ENCODE measurements around the gene NUP62. TPM values are rescaled to one million over a fixed set of nuclear protein-coding genes. Genes with fewer than 3 reads are reported as not detected.
A peak's percentile ranks its signal among the peaks of the same experiment; 100 is the strongest.
"Not testable (repeated sequence)": the region's sequence is repeated elsewhere in the genome, so short reads cannot be mapped to it uniquely, and the experiment has no call there.

NUP62 gene
- total RNA-seq, 2 experiments from 2014 or later: 160 to 171 TPM

GRCh38 chr19:49950590-49950948 is 21.3 kb upstream of the NUP62 start:
- Mint-ChIP-seq H3K4me1 (ENCODE audit: low read depth) (peaks cover 3% of the 10 kb centered on the region), H3K4me3 (no peak overlapping the region), H3K36me3 (no peaks in the 10 kb centered on the region), H3K27ac (no peak overlapping the region), H3K27me3 (peaks cover 26% of the 10 kb centered on the region), H3K9me3 (no peaks in the 10 kb centered on the region)
- ChIA-PET CTCF (interaction anchor here (1.7 to 10.5 kb wide), 2 partner anchors 13 to 33 kb away, joined by 4 to 48 read pairs; no protein-coding TSS in a partner anchor), POLR2A (no interaction called here)
- intact Hi-C loops (cut with micrococcal nuclease): no loop called here
- no peak for DNase-seq

GRCh38 chr19:49949742-49950589 is 20.7 kb upstream of the NUP62 start:
- POLR2A ChIA-PET: interaction anchor here (0.7 kb wide), 1 partner anchor 58 kb away, joined by 3 read pairs; no protein-coding TSS in a partner anchor
- Mint-ChIP-seq H3K27ac (no peak overlapping the region), H3K36me3 (no peaks in the 10 kb centered on the region), H3K27me3 (peaks cover 30% of the 10 kb centered on the region), H3K9me3 (peaks cover 3% of the 10 kb centered on the region), H3K4me3 (no peak overlapping the region), H3K4me1 (ENCODE audit: low read depth) (peaks cover 8% of the 10 kb centered on the region)
- intact Hi-C loops (cut with micrococcal nuclease): no loop called here
- no peak for DNase-seq
- CTCF ChIA-PET: interaction anchor here (0.9 to 10.5 kb wide), 2 partner anchors 13 to 33 kb away, joined by 3 to 48 read pairs; no protein-coding TSS in a partner anchor

GRCh38 chr19:49946415-49946814 is 17.1 kb upstream of the NUP62 start:
- POLR2A ChIA-PET: no interaction called here
- Mint-ChIP-seq H3K36me3 (no peaks in the 10 kb centered on the region), H3K27ac (no peak overlapping the region), H3K4me3 (no peak overlapping the region), H3K9me3 (peaks cover 3% of the 10 kb centered on the region), H3K27me3 (peaks cover 40% of the 10 kb centered on the region), H3K4me1 (ENCODE audit: low read depth) (peaks cover 18% of the 10 kb centered on the region)
- CTCF ChIA-PET: interaction anchor here (1.0 to 10.5 kb wide), 2 partner anchors 9 to 100 kb away, joined by 3 to 48 read pairs; no protein-coding TSS in a partner anchor
- intact Hi-C loops (cut with micrococcal nuclease): no loop called here
- no peak for DNase-seq

GRCh38 chr19:49944567-49944966 is 15.3 kb upstream of the NUP62 start:
- H3K36me3 Mint-ChIP-seq; intact Hi-C loops (cut with micrococcal nuclease); POLR2A ChIA-PET; H3K27ac Mint-ChIP-seq; H3K9me3 Mint-ChIP-seq; H3K4me3 Mint-ChIP-seq: not testable (repeated sequence)
- H3K27me3 Mint-ChIP-seq: peaks cover 38% of the 10 kb centered on the region
- peaks cover 18% of the 10 kb centered on the region for H3K4me1 Mint-ChIP-seq (ENCODE audit: low read depth)
- CTCF ChIA-PET: interaction anchor here (0.6 kb wide), 1 partner anchor 11 kb away, joined by 3 read pairs; no protein-coding TSS in a partner anchor
- peak; percentile 48 for DNase-seq

GRCh38 chr19:49940482-49940791 is 11.1 kb upstream of the NUP62 start:
- intact Hi-C loops (cut with micrococcal nuclease): no loop called here
- Mint-ChIP-seq H3K27ac (no peak overlapping the region), H3K4me1 (ENCODE audit: low read depth) (peaks cover 17% of the 10 kb centered on the region), H3K27me3 (peaks cover 29% of the 10 kb centered on the region), H3K36me3 (no peaks in the 10 kb centered on the region), H3K4me3 (no peak overlapping the region), H3K9me3 (peaks cover 2% of the 10 kb centered on the region)
- ChIA-PET POLR2A (no interaction called here), CTCF (interaction anchor here (5.9 kb wide), 1 partner anchor 41 kb away, joined by 114 read pairs; no protein-coding TSS in a partner anchor)
- no peak for DNase-seq

GRCh38 chr19:49939721-49940481 is 10.6 kb upstream of the NUP62 start:
- DNase-seq: no peak
- H3K27ac Mint-ChIP-seq: no peak overlapping the region
- peaks cover 13% of the 10 kb centered on the region for H3K4me1 Mint-ChIP-seq (ENCODE audit: low read depth)
- intact Hi-C loops (cut with micrococcal nuclease): no loop called here
- ChIA-PET CTCF (interaction anchor here (5.1 to 5.9 kb wide), 2 partner anchors 11 to 42 kb away, joined by 48 to 114 read pairs; no protein-coding TSS in a partner anchor), POLR2A (no interaction called here)
- no peaks in the 10 kb centered on the region for H3K36me3 Mint-ChIP-seq
- no peak overlapping the region for H3K4me3 Mint-ChIP-seq
- no peaks in the 10 kb centered on the region for H3K9me3 Mint-ChIP-seq
- peaks cover 25% of the 10 kb centered on the region for H3K27me3 Mint-ChIP-seq

GRCh38 chr19:49938662-49939061 is 9.4 kb upstream of the NUP62 start:
- H3K27ac Mint-ChIP-seq: no peak overlapping the region
- intact Hi-C loops (cut with micrococcal nuclease): no loop called here
- peaks cover 21% of the 10 kb centered on the region for H3K27me3 Mint-ChIP-seq
- no peaks in the 10 kb centered on the region for H3K36me3 Mint-ChIP-seq
- H3K4me1 Mint-ChIP-seq (ENCODE audit: low read depth): peaks cover 9% of the 10 kb centered on the region
- CTCF ChIA-PET: interaction anchor here (0.7 to 5.9 kb wide), 6 partner anchors 9 to 91 kb away, joined by 3 to 114 read pairs (median 5); no protein-coding TSS in a partner anchor
- H3K4me3 Mint-ChIP-seq: no peak overlapping the region
- H3K9me3 Mint-ChIP-seq: no peaks in the 10 kb centered on the region
- DNase-seq: no peak
- POLR2A ChIA-PET: no interaction called here

- Mint-ChIP-seq H3K27ac (no peak overlapping the region), H3K9me3 (no peaks in the 10 kb centered on the region), H3K4me1 (ENCODE audit: low read depth) (peaks cover 10% of the 10 kb centered on the region), H3K4me3 (no peak overlapping the region), H3K27me3 (peaks cover 13% of the 10 kb centered on the region), H3K36me3 (no peaks in the 10 kb centered on the region)
- ChIA-PET POLR2A (no interaction called here), CTCF (interaction anchor here (0.7 to 5.9 kb wide), 14 partner anchors 9 to 198 kb away, joined by 3 to 114 read pairs (median 3); partner anchors contain the start of genes ATF5 and NUP62)
- intact Hi-C loops (cut with micrococcal nuclease): loop anchor here (1.0 kb wide), 1 partner anchor 45 kb away; no protein-coding TSS in a partner anchor
- DNase-seq: peak; percentile 86
Observed at GRCh38 chr19:49937750-49938381, 8.6 kb upstream of the NUP62 start.

- ChIA-PET POLR2A (no interaction called here), CTCF (interaction anchor here (0.6 to 5.9 kb wide), 6 partner anchors 9 to 200 kb away, joined by 3 to 114 read pairs (median 4); no protein-coding TSS in a partner anchor)
- no peak overlapping the region for H3K27ac Mint-ChIP-seq
- peaks cover 7% of the 10 kb centered on the region for H3K27me3 Mint-ChIP-seq
- no peak overlapping the region for H3K4me3 Mint-ChIP-seq
- peaks cover 4% of the 10 kb centered on the region for H3K36me3 Mint-ChIP-seq
- H3K4me1 Mint-ChIP-seq (ENCODE audit: low read depth): peaks cover 22% of the 10 kb centered on the region
- intact Hi-C loops (cut with micrococcal nuclease): no loop called here
- DNase-seq: no peak
- no peaks in the 10 kb centered on the region for H3K9me3 Mint-ChIP-seq
Observed at GRCh38 chr19:49936549-49936948, 7.2 kb upstream of the NUP62 start.

GRCh38 chr19:49933643-49934042 is 4.3 kb upstream of the NUP62 start:
- CTCF ChIA-PET: interaction anchor here (0.7 to 1.8 kb wide), 4 partner anchors 11 to 51 kb away, joined by 3 to 6 read pairs (median 4); no protein-coding TSS in a partner anchor
- H3K4me3 Mint-ChIP-seq: no peak overlapping the region

GRCh38 chr19:49932731-49933131 is 3.4 kb upstream of the NUP62 start:
- Mint-ChIP-seq H3K27me3 (peaks cover 5% of the 10 kb centered on the region), H3K4me1 (ENCODE audit: low read depth) (peaks cover 48% of the 10 kb centered on the region), H3K27ac (peak overlapping the region; percentile 50), H3K9me3 (no peaks in the 10 kb centered on the region), H3K4me3 (peak overlapping the region; percentile 21), H3K36me3 (peaks cover 32% of the 10 kb centered on the region)
- peak; percentile 74 for DNase-seq
- ChIA-PET POLR2A (no interaction called here), CTCF (interaction anchor here (0.9 to 1.8 kb wide), 3 partner anchors 45 to 52 kb away, joined by 3 to 6 read pairs (median 4); no protein-coding TSS in a partner anchor)
- intact Hi-C loops (cut with micrococcal nuclease): no loop called here

More at GRCh38 chr19:49933643-49934042, 4.3 kb upstream of the NUP62 start:
- Mint-ChIP-seq H3K27me3 (peaks cover 5% of the 10 kb centered on the region), H3K4me1 (ENCODE audit: low read depth) (peaks cover 44% of the 10 kb centered on the region), H3K36me3 (peaks cover 25% of the 10 kb centered on the region), H3K9me3 (no peaks in the 10 kb centered on the region), H3K27ac (peak overlapping the region; percentile 2)
- POLR2A ChIA-PET: no interaction called here
- DNase-seq: no peak
- intact Hi-C loops (cut with micrococcal nuclease): no loop called here

All from activated CD4-positive, alpha-beta memory T cell treated with anti-CD3 and anti-CD28 coated beads for 36 hours (primary cell).